ENCODE measurements around the gene ASB16. TPM values are rescaled to one million over a fixed set of nuclear protein-coding genes. Genes with fewer than 3 reads are reported as not detected.

Gene ASB16
- total and polyA plus RNA-seq, 9 of the 15 experiments (the other 6 are each of a cell fraction or from before 2014, with no cell fraction given): 0.03 to 0.07 TPM; not detected in 7

DNA sequence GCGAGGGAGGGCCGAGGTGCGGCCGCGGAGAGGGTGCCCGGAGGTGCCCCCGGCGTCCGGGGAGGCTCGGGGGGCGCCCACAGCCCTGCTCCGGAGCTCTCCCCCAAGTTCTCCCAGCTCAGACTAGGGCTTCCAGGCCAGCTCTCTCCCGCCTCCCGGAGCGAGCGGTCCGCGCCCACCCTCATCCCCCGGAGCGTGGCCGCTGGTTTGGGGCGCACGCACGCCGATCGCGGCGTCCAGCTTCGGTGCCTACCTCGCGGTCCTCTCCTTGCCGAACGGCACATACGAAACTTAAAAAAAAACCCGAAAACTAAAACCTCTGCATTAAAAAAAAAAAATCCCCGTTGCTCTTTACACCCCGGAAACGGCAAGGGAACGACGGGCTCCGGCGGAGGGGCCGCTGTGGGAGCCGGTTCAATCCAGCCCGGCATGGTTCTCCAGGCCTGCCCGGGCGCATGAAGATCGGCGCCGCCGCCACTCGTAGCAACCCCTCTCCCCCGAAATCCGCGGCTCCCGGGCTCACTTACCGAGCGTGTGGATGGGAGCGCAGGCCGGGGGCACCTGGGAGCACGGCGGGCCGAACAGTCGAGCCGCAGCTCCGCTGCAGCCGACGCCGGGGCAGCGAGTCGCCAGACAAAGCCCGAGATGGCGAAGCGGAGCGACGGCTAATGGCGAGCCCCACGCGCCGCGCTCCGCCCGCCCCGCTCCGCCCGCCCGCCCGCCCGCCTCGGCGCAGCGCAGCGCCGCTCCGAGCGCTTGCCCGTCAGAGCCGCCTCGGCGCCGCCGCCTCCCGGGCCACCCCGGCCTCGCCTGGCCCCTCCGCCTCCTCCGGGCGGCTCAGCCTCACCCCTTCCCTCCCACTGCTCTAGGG lies 49.9 kb downstream of the ASB16 start (continued):
- TF ChIP-seq, protein P1, sequence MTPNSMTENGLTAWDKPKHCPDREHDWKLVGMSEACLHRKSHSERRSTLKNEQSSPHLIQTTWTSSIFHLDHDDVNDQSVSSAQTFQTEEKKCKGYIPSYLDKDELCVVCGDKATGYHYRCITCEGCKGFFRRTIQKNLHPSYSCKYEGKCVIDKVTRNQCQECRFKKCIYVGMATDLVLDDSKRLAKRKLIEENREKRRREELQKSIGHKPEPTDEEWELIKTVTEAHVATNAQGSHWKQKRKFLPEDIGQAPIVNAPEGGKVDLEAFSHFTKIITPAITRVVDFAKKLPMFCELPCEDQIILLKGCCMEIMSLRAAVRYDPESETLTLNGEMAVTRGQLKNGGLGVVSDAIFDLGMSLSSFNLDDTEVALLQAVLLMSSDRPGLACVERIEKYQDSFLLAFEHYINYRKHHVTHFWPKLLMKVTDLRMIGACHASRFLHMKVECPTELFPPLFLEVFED (CRISPR knock-in tag; conservative IDR thresholded peaks at IDR 0.05): no peak
- TF ChIP-seq U2AF1 (optimal IDR thresholded peaks at IDR 0.05; ENCODE audit: low read depth, low read length) (no peak), POLR3A (IDR thresholded peaks at IDR 0.05; ENCODE audit: borderline replicate concordance, extremely low read depth, insufficient read depth, insufficient read length) (no peak), NCOA2 (IDR thresholded peaks at IDR 0.05; ENCODE audit: partially characterized antibody in 2 of 2) (no peak), CBX1 (IDR thresholded peaks at IDR 0.05; ENCODE audit: low read depth) (no peak), POLR2B (IDR thresholded peaks at IDR 0.05; ENCODE audit: low read depth, partially characterized antibody) (peak; percentile 35), SIN3A (IDR thresholded peaks at IDR 0.05; ENCODE audit: borderline replicate concordance in 2 of 2, control insufficient read depth in 1 of 2, low read depth in 2 of 2, low read length in 2 of 2) (no peak), PPARD (CRISPR knock-in tag; IDR thresholded peaks at IDR 0.05) (no peak), BRD9 (IDR thresholded peaks at IDR 0.05; ENCODE audit: low read depth, partially characterized antibody) (no peak), RB1 (IDR thresholded peaks at IDR 0.05; ENCODE audit: low read depth) (peak; percentile 34; the same call in 1 of the 2 replicates), L3MBTL2 (IDR thresholded peaks at IDR 0.05) (peak; percentile 33; the same call in 1 of the 2 replicates), LCOR (CRISPR knock-in tag; IDR thresholded peaks at IDR 0.05) (0 out of 2 replicates have a peak, but pooled peaks have one; percentile 29), MCM5 (IDR thresholded peaks at IDR 0.05; ENCODE audit: low read depth) (no peak), HDAC6 (IDR thresholded peaks at IDR 0.05; ENCODE audit: low read depth, low read length) (no peak)
- TF ChIP-seq, protein P2, sequence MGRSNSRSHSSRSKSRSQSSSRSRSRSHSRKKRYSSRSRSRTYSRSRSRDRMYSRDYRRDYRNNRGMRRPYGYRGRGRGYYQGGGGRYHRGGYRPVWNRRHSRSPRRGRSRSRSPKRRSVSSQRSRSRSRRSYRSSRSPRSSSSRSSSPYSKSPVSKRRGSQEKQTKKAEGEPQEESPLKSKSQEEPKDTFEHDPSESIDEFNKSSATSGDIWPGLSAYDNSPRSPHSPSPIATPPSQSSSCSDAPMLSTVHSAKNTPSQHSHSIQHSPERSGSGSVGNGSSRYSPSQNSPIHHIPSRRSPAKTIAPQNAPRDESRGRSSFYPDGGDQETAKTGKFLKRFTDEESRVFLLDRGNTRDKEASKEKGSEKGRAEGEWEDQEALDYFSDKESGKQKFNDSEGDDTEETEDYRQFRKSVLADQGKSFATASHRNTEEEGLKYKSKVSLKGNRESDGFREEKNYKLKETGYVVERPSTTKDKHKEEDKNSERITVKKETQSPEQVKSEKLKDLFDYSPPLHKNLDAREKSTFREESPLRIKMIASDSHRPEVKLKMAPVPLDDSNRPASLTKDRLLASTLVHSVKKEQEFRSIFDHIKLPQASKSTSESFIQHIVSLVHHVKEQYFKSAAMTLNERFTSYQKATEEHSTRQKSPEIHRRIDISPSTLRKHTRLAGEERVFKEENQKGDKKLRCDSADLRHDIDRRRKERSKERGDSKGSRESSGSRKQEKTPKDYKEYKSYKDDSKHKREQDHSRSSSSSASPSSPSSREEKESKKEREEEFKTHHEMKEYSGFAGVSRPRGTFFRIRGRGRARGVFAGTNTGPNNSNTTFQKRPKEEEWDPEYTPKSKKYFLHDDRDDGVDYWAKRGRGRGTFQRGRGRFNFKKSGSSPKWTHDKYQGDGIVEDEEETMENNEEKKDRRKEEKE (IDR thresholded peaks at IDR 0.05; ENCODE audit: borderline replicate concordance in 1 of 2, control insufficient read depth in 1 of 2, low read depth in 2 of 2, low read length in 1 of 2): no peak
